CD4-positive, alpha-beta T cell treated with Interleukin-2 at 100 ng/mL for 4 hours (primary cell): ENCODE data around the gene B4GALNT4.
"Not testable (repeated sequence)": the region's sequence is repeated elsewhere in the genome, so short reads cannot be mapped to it uniquely, and the experiment has no call there.

Experiments
- DNase-seq: peaks from one replicate; pipeline ENCODE4 v3.0.0-alpha.2; 2020; ENCODE audit warnings: low spot score

Gene B4GALNT4

GRCh38 chr11:393219-394033 is 24.1 kb downstream of the B4GALNT4 start:
- no peak for DNase-seq

- no peak for DNase-seq
Measured at GRCh38 chr11:394034-394857, 24.9 kb downstream of the B4GALNT4 start, which contains the start of gene PKP3. Gene PKP3 (plus strand): TSS chr11:394209. CDS start chr11:394293, 84 bp downstream.

- DNase-seq = no peak
Measured at GRCh38 chr11:394858-395655, 25.8 kb downstream of the B4GALNT4 start.

- no peak for DNase-seq
Measured at GRCh38 chr11:395866-396265, 26.6 kb downstream of the B4GALNT4 start.

GRCh38 chr11:396511-396947 is 27.2 kb downstream of the B4GALNT4 start:
- DNase-seq = no peak

GRCh38 chr11:396948-397548 is 27.7 kb downstream of the B4GALNT4 start:
- DNase-seq = peak; percentile 61

GRCh38 chr11:398826-399225 is 29.5 kb downstream of the B4GALNT4 start:
- DNase-seq = no peak

GRCh38 chr11:399731-400211 is 30.5 kb downstream of the B4GALNT4 start:
- DNase-seq = no peak

GRCh38 chr11:400241-400689 is 31.0 kb downstream of the B4GALNT4 start:
- no peak for DNase-seq

GRCh38 chr11:401196-401595 is 31.9 kb downstream of the B4GALNT4 start:
- not testable (repeated sequence) for DNase-seq

- DNase-seq = no peak
Measured at GRCh38 chr11:403021-403760, 33.9 kb downstream of the B4GALNT4 start.

- DNase-seq = no peak
Measured at GRCh38 chr11:403761-404431, 34.6 kb downstream of the B4GALNT4 start.

GRCh38 chr11:404551-405264 is 35.4 kb downstream of the B4GALNT4 start:
- no peak for DNase-seq

- DNase-seq = no peak
Measured at GRCh38 chr11:405323-405953, 36.1 kb downstream of the B4GALNT4 start.

- DNase-seq = no peak
Measured at GRCh38 chr11:405954-406795, 36.9 kb downstream of the B4GALNT4 start.

GRCh38 chr11:406796-407650 is 37.7 kb downstream of the B4GALNT4 start:
- DNase-seq = peak; percentile 93

- DNase-seq = no peak
Measured at GRCh38 chr11:407651-408123, 38.4 kb downstream of the B4GALNT4 start.
